Hematopoietic multipotent progenitor cell treated with erythropoietin and hydrocortisone succinate and interleukin-3 and kit ligand, for 4 days (in vitro differentiated cells): ENCODE data around the gene CFAP410.
A peak's percentile ranks its signal among the peaks of the same experiment; 100 is the strongest.

Source experiments
- DNase-seq: peaks from one replicate; pipeline ENCODE4 v3.0.0-alpha.2; 2015

Gene CFAP410

GRCh38 chr21:44315691-44316203 is 23.4 kb downstream of the CFAP410 start:
- DNase-seq, result no peak

- DNase-seq, result no peak
Measured at GRCh38 chr21:44314561-44314960, 24.6 kb downstream of the CFAP410 start.

- no peak for DNase-seq
Measured at GRCh38 chr21:44314128-44314527, 25.1 kb downstream of the CFAP410 start.

- no peak for DNase-seq
Measured at GRCh38 chr21:44313451-44313850, 25.7 kb downstream of the CFAP410 start.

- DNase-seq, result no peak
Measured at GRCh38 chr21:44312716-44313115, 26.5 kb downstream of the CFAP410 start.

GRCh38 chr21:44312089-44312488 is 27.1 kb downstream of the CFAP410 start:
- DNase-seq, result no peak

- no peak for DNase-seq
Measured at GRCh38 chr21:44310628-44311507, 28.3 kb downstream of the CFAP410 start.

- no peak for DNase-seq
Measured at GRCh38 chr21:44306936-44307704, 32.1 kb downstream of the CFAP410 start.

- no peak for DNase-seq
Measured at GRCh38 chr21:44305691-44306090, 33.5 kb downstream of the CFAP410 start.

- peak; percentile 70 for DNase-seq
Measured at GRCh38 chr21:44304877-44305293, 34.3 kb downstream of the CFAP410 start.

- no peak for DNase-seq
Measured at GRCh38 chr21:44304011-44304616, 35.1 kb downstream of the CFAP410 start.

GRCh38 chr21:44303490-44303981 is 35.7 kb downstream of the CFAP410 start:
- no peak for DNase-seq

- DNase-seq, result peak; percentile 37
Measured at GRCh38 chr21:44302573-44303401, 36.4 kb downstream of the CFAP410 start.

- peak; percentile 27 for DNase-seq
Measured at GRCh38 chr21:44301961-44302406, 37.2 kb downstream of the CFAP410 start.

- peak; percentile 28 for DNase-seq
Measured at GRCh38 chr21:44301141-44301540, 38.0 kb downstream of the CFAP410 start.

GRCh38 chr21:44300262-44300959 is 38.8 kb downstream of the CFAP410 start:
- DNase-seq, result peak; percentile 82

GRCh38 chr21:44299458-44300261 is 39.5 kb downstream of the CFAP410 start, which contains the start of gene PFKL:
Gene PFKL, plus strand, starts transcription at chr21:44300053. Its CDS starts 53 bp downstream, at chr21:44300106.
- DNase-seq, result peak; percentile 88

- peak; percentile 36 for DNase-seq
Measured at GRCh38 chr21:44299085-44299457, 40.1 kb downstream of the CFAP410 start.

GRCh38 chr21:44298301-44298700 is 40.9 kb downstream of the CFAP410 start:
- DNase-seq, result peak; percentile 52

GRCh38 chr21:44297525-44298290 is 41.5 kb downstream of the CFAP410 start:
- DNase-seq, result peak; percentile 91
